Thyroid gland (tissue), 4 donors: Measurements from ENCODE around the gene IRAK4. TPM values are rescaled to one million over a fixed set of nuclear protein-coding genes. Genes with fewer than 3 reads are reported as not detected.

Experiments used
- DNase-seq, 2 donors: peaks; one replicate each; pipeline ENCODE4 v3.0.0-alpha.2; 2019
- H3K27ac ChIP-seq, 3 donors: fragments of 200-600 bp; sonication (generic); 1 replicate in 2 of 3; 2 replicates in 1 of 3; pipeline ENCODE4 v1.5.1; 2016 to 2019; ENCODE audit warnings: mild to moderate bottlenecking in 1 of 3, moderate library complexity in 1 of 3
- H3K27me3 ChIP-seq: fragments of 200-600 bp; sonication (generic); one replicate; pipeline ENCODE4 v1.5.1; 2019
- H3K36me3 ChIP-seq, 2 donors: fragments of 200-600 bp; sonication (generic); one replicate each; pipeline ENCODE4 v1.5.1; 2016 to 2019
- H3K4me1 ChIP-seq, 2 donors: fragments of 200-600 bp; sonication (generic); one replicate each; pipeline ENCODE4 v1.5.1; 2017 to 2019
- H3K4me3 ChIP-seq, 3 donors: fragments of 200-600 bp; sonication (generic); replicated peaks in 1 of 3; 1 replicate in 2 of 3; 2 replicates in 1 of 3; pipeline ENCODE4 v1.5.1; 2016; ENCODE audit warnings: mild to moderate bottlenecking in 1 of 3
- H3K9me3 ChIP-seq: fragments of 200-600 bp; sonication (generic); one replicate; pipeline ENCODE4 v1.5.1; 2017
- CTCF ChIP-seq, 6 experiments: fragments of 200-600 bp in 3 of 6; fragments of 450-650 bp in 3 of 6; sonication (generic) in 3 of 6; IDR thresholded peaks; one replicate each; pipeline ENCODE4 v1.5.1; 2016 to 2019; ENCODE audit warnings: antibody characterized with exemption in 6 of 6, mild to moderate bottlenecking in 2 of 6, inconsistent platforms in 1 of 6, moderate library complexity in 1 of 6
- POLR2A ChIP-seq, 2 donors: fragments of 450-650 bp; IDR thresholded peaks; one replicate each; pipeline ENCODE4 v1.6.1; 2017; ENCODE audit warnings: antibody characterized with exemption in 2 of 2, mild to moderate bottlenecking in 2 of 2, moderate library complexity in 1 of 2
- WGBS, 2 donors: methylation state at CpG; one replicate each; pipeline ENCODE4 v1.1.5; 2017; 5-methylcytosine and 5-hydroxymethylcytosine counted together
- intact Hi-C: fragments of 100-400 bp; cut with DNase I; formaldehyde crosslinking; loops from one replicate; pipeline ENCODE4 v1.15.1; 2023
- total RNA-seq, 4 donors: library from RNA; depleted of rRNA; stranded (reverse); fragments of >200 nt; gene quantifications; one replicate each; pipeline ENCODE4 v1.2.3, GENCODE V29; 2016

IRAK4 gene
- total RNA-seq, 4 donors from 2014 or later, result 36.1 to 56.2 (median 45.4) TPM

GRCh38 chr12:43728698-43729097 is 30.1 kb upstream of the IRAK4 start:
- TF ChIP-seq POLR2A (IDR thresholded peaks at IDR 0.05) (no peak), CTCF (IDR thresholded peaks at IDR 0.05) (no peak)
- no peak for DNase-seq
- Histone ChIP-seq H3K4me3 (no peak overlapping the region), H3K27ac (no peak overlapping the region), H3K36me3 (peaks cover 0 to 3% of the 10 kb centered on the region in 2 donors), H3K9me3 (no peaks in the 10 kb centered on the region), H3K4me1 (no peaks in the 10 kb centered on the region), H3K27me3 (no peaks in the 10 kb centered on the region)
- WGBS, 2 donors, result 91 to 97% methylated on average over 1 of the region's 1 CpG
- intact Hi-C loops, result no loop called here

- intact Hi-C loops, result no loop called here
- H3K9me3 ChIP-seq, result no peaks in the 10 kb centered on the region
Observed at GRCh38 chr12:43730283-43730682, 28.5 kb upstream of the IRAK4 start.

DNA sequence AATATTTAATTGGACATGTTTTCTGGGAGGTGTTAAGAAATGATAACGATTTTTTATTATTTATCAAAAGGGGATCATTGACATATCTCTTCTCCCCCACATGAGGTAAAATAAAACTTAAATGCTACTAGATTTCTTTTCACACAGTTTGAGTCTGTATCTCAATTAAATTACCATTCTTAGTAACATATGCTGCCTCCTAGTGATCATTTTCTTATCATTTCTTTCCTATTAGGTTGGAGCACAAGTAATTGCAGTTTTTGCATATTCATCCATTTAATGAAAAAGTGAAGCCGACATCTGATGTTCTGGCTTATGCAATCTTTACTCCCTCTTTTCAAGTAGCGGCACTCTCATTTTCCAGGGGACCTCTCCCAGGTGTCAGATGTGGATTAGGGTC is 25.1 kb upstream of the IRAK4 start:
- no peak overlapping the region for H3K4me3 ChIP-seq
- 94 to 96% methylated on average over 3 of the region's 3 CpGs for WGBS, 2 donors
- H3K9me3 ChIP-seq, result no peaks in the 10 kb centered on the region
- H3K4me1 ChIP-seq, result no peaks in the 10 kb centered on the region
- DNase-seq, result no peak
- TF ChIP-seq CTCF (IDR thresholded peaks at IDR 0.05), result no peak
- no peak for TF ChIP-seq POLR2A (IDR thresholded peaks at IDR 0.05)
- peaks cover 0 to 18% of the 10 kb centered on the region in 2 donors for H3K36me3 ChIP-seq
- intact Hi-C loops, result no loop called here
- H3K27me3 ChIP-seq, result no peaks in the 10 kb centered on the region
- H3K27ac ChIP-seq, result no peak overlapping the region

More at GRCh38 chr12:43730283-43730682, 28.5 kb upstream of the IRAK4 start:
- DNase-seq, result no peak
- Histone ChIP-seq H3K27ac (no peak overlapping the region), H3K27me3 (no peaks in the 10 kb centered on the region), H3K4me3 (no peak overlapping the region), H3K36me3 (peaks cover 0 to 4% of the 10 kb centered on the region in 2 donors), H3K4me1 (no peaks in the 10 kb centered on the region)
- TF ChIP-seq CTCF (IDR thresholded peaks at IDR 0.05), result no peak
- 82 to 92% methylated on average over 4 of the region's 4 CpGs for WGBS, 2 donors

- peaks cover 0 to 16% of the 10 kb centered on the region in 2 donors for H3K36me3 ChIP-seq
- H3K4me1 ChIP-seq, result no peaks in the 10 kb centered on the region
- intact Hi-C loops, result no loop called here
- H3K27me3 ChIP-seq, result no peaks in the 10 kb centered on the region
- no peak for DNase-seq
- no peak overlapping the region for H3K27ac ChIP-seq
- TF ChIP-seq POLR2A (IDR thresholded peaks at IDR 0.05) (no peak), CTCF (IDR thresholded peaks at IDR 0.05) (no peak)
- H3K9me3 ChIP-seq, result no peaks in the 10 kb centered on the region
- 94 to 96% methylated on average over 3 of the region's 3 CpGs for WGBS, 2 donors
- H3K4me3 ChIP-seq, result no peak overlapping the region
Observed at GRCh38 chr12:43736927-43737440, 21.8 kb upstream of the IRAK4 start.

- no peak overlapping the region for H3K4me3 ChIP-seq
- H3K36me3 ChIP-seq, result peaks cover 0 to 16% of the 10 kb centered on the region in 2 donors
- H3K27ac ChIP-seq, result no peak overlapping the region
- intact Hi-C loops, result no loop called here
- WGBS, 2 donors, result 70 to 82% methylated on average over 2 of the region's 2 CpGs
- no peaks in the 10 kb centered on the region for H3K27me3 ChIP-seq
- H3K9me3 ChIP-seq, result no peaks in the 10 kb centered on the region
- H3K4me1 ChIP-seq, result no peaks in the 10 kb centered on the region
- no peak for TF ChIP-seq POLR2A (IDR thresholded peaks at IDR 0.05)
- TF ChIP-seq CTCF (IDR thresholded peaks at IDR 0.05), result no peak
- no peak for DNase-seq
Observed at GRCh38 chr12:43737646-43738045, 21.1 kb upstream of the IRAK4 start.
